Dedifferentiated amniotic fluid mesenchymal stem cell (primary cell): ENCODE data around the gene HMCN1.
A peak's percentile ranks its signal among the peaks of the same experiment; 100 is the strongest.

Experiments
- DNase-seq: peaks from one replicate; pipeline ENCODE4 v3.0.0-alpha.2; 2016; ENCODE audit errors: extremely low spot score

Gene HMCN1

GRCh38 chr1:185733818-185734735, at the start of gene HMCN1:
Gene HMCN1 (plus strand): TSS chr1:185734391. CDS start chr1:185734780, 389 bp downstream.
- DNase-seq: peak; percentile 64

- no peak for DNase-seq
Measured at GRCh38 chr1:185686821-185687778, 47.1 kb upstream of the HMCN1 start.

GRCh38 chr1:185690527-185690926, 43.7 kb upstream of the HMCN1 start:
- no peak for DNase-seq

- no peak for DNase-seq
Measured at GRCh38 chr1:185693654-185694053, 40.5 kb upstream of the HMCN1 start.

GRCh38 chr1:185694081-185694480, 40.1 kb upstream of the HMCN1 start:
- DNase-seq: no peak

DNA sequence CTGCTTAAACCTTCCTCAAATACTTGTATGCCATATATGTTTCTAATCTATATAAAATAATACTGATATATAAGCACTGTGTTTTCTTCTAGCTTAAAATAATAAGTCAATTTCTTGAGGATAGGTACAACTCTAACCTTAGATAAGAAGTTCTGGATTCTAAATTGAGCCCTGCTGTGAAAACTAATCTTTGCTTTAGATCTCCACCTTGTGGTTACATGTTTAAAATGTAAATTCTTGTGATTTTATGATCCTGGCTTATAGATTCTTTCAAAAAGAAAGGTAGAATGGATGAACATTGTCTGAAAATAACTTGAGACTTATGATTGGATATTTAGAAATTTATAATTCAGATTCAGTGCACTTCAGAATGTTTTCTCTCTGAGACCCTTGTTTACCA, 38.9 kb upstream of the HMCN1 start:
- peak; percentile 32 for DNase-seq

DNA sequence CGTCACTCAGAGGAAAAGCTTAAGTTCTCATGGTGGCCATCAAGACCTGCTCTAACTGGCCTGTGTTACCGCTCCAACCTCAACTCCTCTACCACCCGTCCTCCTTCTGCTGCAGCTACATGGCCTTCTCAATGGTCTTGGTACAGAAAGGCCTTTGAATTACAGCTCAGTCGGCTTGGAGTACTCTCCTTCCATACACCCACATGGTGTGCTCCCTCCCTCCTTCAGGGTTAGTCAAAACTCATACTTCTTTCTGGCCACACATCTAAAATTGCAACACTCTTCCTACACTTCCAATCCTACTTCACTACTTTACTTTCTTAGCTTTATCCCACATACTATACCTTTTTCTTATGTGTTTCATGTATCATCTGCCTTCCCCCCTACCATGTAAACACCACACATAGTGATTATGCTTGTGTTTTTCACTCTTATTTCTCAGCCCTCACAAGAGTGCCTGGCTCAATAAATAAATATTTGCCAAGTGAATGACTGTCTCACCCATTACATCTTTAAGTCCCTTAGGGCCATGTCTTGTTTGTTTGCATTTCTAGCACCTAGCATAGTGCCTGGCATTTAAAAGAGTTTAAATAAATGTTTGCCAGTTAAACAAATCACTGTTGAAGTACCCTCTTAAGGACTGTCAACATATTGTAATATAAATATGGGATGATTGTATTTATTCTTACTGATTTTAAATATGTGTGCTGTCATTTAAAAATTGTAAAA, 37.6 kb upstream of the HMCN1 start:
- DNase-seq: no peak

GRCh38 chr1:185699874-185700273, 34.3 kb upstream of the HMCN1 start:
- DNase-seq: no peak

DNA sequence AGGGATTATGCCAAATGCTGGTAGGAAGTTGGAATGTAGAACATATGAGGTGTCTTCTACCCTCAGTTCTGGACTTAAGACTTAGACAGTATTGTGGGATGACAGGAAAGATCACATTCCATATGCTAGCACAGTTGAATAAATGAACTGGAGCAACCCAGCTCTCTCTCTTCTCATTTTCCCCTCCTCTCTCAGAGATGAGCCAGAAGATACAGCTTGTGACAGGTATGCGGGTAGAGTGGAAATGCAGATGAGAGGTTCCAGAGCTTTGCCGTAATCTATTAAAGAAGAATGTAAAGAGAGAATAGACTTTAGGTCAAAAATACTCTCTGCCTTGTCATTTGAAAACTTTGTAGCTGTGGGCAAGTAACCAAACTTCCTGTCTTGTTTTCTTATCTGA, 32.5 kb upstream of the HMCN1 start:
- no peak for DNase-seq

DNA sequence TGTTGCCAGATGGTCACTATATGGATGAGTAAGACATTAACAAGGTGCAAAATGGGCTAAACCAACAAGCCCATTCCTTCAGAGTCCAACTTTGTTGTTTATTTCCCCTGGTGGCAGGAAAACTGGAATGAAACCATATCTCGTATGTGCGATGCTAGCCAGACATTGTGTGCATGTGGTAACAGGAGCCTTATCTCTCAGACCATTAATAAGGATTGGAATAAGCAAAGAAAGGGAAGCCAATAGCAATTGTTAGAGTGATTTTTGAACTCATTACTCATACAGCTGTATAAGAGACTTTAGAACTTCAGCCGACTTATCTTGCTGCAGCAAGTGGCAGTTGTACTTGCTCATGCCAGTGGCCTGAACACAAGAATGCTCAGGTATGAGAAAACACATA, 30.0 kb upstream of the HMCN1 start:
- no peak for DNase-seq

DNA sequence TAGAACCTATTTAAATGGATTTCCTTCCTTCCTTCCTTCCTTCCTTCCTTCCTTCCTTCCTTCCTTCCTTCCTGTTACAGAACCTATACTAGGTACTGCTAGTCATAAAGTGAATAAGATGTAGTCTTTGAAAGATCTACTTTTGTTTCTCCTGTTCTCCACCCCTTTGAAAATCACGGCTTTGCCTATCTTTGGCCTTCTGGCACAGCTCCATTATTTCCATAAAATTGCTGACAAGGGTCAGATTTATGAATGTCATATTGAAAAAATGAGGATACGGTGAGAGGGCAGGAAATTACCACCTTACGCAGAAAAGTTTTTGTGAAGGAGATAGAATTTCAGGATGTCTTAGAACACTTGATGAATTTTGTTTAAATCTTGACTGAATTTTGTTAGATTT, 18.1 kb upstream of the HMCN1 start:
- no peak for DNase-seq

DNA sequence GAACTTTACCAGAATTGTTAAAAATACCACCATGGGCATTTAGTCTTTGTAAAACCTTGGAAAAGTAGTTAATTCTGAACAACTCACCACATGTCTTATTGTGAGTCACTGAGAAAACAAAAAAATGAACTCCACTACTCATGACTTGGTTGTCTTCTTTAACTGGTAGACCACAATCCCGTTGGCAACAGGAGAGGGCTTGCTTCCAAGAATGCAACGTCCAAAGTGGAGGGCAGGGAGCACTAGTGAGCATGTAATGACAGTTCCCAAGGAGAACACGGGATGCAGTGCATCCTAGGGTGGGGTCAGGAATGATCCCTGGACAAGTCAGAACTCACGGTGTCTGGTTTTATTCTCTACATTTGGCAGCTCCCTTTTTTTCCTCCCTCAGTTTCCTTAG, 15.2 kb upstream of the HMCN1 start:
- DNase-seq: peak; percentile 81

DNA sequence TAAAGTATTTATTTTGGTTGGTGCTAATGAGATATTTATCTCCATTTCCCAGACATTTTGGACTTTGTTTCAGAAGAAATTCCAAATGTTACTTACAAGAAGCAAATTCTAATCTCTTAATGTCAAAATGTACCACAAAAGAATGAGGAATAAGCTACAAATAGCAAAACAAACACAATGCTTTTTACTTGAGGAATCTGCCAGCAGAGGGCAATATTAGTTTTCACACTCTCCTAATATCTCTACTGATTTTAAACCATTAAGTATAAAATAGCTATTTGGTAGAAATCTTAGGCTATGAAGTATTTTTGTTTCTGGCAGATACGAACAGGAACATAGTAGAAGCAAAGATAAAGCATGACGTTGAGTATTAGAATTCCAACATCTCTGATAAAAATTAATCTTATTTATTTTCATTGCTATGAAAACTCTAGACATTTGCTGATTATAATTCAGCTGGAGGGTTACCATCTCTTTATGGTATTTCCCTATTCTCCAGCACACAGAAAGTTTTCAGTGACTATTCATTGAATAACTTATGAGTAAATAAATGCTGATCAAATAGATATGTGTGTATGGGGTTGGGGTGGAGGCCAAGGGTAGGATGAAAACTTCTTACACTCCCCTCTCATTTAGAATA, 13.4 kb upstream of the HMCN1 start:
- peak; percentile 54 for DNase-seq

DNA sequence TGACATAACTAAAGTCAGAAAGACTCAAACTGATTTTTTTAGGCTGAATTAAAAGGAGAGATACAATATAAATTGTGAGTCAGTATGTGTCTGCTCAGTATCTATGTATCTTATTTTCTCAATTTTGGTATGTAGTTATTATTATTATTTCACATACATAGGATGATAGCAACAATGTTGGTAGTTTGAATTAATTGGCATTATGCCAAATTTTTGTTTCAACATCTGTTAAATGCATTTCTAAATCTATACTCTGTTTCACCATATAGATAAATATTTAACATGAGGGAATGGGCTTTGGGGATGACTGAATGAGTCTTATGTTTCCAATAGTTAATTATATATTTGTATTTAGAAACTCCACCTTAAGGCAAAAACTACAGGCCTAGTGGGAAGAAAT, 12.6 kb upstream of the HMCN1 start:
- DNase-seq: no peak

DNA sequence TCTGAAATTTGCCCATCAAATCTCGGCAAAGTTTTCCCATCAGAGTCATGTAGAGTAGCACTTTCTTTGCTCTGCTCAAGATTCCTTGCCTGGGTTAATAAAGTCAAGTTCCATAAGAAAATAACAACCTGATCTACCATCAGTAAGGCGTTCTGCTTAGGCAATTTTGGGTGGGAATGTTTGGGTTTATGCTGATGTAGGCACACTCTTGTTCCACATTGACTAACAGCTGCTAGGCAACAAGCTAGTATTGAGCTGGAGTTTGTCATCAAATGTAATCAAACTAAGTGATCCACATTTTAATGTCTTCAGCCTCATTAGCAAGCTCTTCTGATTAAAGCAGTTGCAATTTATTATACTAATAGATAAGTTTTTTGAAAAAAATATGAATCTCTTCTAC, 12.1 kb upstream of the HMCN1 start:
- no peak for DNase-seq

- no peak for DNase-seq
Measured at GRCh38 chr1:185727726-185728125, 6.5 kb upstream of the HMCN1 start.

- DNase-seq: no peak
Measured at GRCh38 chr1:185731446-185731845, 2.7 kb upstream of the HMCN1 start.

DNA sequence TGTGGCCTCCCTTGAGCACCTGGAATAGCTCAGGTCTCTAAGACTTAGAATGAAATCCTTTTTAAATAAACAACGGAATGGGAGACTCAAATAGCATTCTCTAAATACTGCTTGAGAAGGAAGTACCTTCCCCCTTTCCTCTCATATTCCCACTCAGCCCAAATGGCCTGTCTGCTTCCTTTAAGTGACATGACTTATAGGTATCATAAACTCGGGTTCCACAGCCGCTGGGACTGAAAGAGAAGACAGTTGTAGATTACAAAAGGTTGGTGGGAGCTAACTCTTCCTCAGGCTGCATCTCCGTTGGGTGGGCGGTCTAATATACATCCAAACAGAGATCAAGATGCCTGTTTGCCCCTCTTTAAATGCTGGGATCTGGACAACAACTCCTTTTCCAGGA, 1.2 kb upstream of the HMCN1 start:
- DNase-seq: no peak

GRCh38 chr1:185734929-185735700, 924 bp downstream of the HMCN1 start:
- DNase-seq: peak; percentile 29

DNA sequence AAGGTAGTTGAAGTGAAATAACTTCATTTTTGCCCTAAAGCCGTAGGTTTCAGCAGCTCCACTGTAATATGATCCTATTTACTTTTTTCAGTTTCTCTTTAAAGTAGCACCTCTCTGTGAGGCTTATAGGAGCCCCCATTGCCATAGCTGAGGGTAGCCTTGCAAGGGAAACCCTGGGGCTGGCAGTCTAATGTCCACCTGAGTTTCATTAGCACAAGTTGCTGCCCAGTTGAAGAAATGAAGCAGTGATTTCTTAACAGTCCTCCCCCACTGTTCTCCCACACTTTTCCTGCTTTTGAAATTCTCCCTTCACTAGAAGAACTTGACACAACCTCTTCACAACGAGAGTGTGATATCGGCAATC, 1.5 kb downstream of the HMCN1 start:
- no peak for DNase-seq

DNA sequence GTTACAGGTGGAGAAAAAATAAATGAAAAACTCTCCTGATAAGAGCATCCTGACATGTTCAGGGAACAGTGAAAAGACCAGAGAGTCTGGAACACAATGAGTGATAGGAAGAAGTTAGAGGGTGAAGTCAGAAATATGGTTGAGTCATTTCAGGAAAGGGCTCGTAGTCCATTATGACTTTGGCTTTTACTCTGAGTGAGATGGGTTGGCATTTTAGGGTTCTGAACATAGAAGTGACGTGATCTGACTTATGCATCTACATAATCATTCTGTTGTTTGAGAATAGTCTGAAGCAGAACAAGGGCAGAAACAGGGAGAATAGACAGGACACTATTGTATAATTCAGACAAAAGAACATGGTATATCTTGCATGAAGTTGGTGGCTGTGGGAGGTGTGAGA, 5.8 kb downstream of the HMCN1 start:
- DNase-seq: no peak
